Left lobe of liver (tissue), 2 donors: ENCODE results near the gene P2RX4. TPM values are rescaled to one million over a fixed set of nuclear protein-coding genes. Genes with fewer than 3 reads are reported as not detected.
"Not testable (repeated sequence)": the region's sequence is repeated elsewhere in the genome, so short reads cannot be mapped to it uniquely, and the experiment has no call there.

Source experiments
- ATAC-seq: fragments of 200-7000 bp; cut with Tn5 transposase; one replicate; pipeline ENCODE4 v1.9.1; 2020; ENCODE audit warnings: mild to moderate bottlenecking, moderate library complexity
- DNase-seq: peaks from one replicate; pipeline ENCODE4 v3.0.0-alpha.2; 2020; ENCODE audit warnings: low spot score
- total RNA-seq: library from RNA; stranded (reverse); gene quantifications from one replicate; pipeline ENCODE4 v1.2.1, GENCODE V29; 2021
- donor health status: DM: no; HTN: no; CAD: no; lungs with moderate emphysema.
- donor health status: DM: no; HTN: yes; CAD: no.

Gene P2RX4
- total RNA-seq, 1 donor from 2014 or later = 11.6 TPM

DNA sequence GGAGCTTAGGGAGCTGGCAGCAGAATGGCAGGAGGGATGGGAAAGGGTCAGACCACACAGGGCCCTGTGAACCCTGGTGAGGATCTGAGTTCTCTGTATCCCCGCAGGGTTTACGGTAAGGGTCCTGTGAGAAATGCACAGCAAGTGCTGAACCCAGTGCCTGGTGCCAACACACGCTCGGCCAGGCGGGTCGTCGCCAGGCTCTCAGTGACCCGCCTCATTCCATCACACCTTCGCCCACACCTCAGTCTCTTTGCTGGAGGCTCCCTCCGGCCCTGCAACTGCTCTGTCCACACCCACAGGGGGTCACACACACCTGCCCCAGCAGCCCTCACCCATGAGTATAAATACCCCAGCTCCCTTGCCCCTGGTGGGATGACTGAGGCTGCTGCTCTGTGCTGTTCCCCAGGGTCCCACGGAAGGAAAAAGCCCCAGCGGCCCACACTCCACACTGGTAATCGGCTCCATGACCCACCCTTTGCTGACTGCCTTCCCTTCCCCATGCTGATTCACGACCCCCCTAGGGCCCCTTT is 63.5 kb downstream of the P2RX4 start:
- DNase-seq (no peak), ATAC-seq (no peak)

- ATAC-seq = no peak
- DNase-seq = no peak
These were observed 64.3 kb downstream of the P2RX4 start for GRCh38 chr12:121274036-121274763.

DNA sequence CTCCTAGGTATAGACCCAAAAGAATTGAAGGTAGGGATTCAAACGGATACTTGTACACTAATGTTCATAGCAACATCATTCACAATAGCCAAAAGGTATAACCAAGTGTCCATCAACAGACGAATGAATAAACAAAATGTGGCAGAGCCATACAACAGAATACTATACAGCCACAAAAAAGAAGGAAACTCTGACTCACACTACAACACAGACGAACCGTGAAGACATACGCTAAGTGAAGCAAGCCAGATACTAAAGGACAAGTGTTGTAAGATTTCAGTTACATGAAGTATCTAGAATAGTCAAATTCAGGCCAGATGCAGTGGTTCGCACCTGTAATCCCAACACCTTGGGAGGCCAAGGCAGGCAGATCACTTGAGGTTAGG is 67.4 kb downstream of the P2RX4 start:
- ATAC-seq = no peak
- DNase-seq = no peak

DNA sequence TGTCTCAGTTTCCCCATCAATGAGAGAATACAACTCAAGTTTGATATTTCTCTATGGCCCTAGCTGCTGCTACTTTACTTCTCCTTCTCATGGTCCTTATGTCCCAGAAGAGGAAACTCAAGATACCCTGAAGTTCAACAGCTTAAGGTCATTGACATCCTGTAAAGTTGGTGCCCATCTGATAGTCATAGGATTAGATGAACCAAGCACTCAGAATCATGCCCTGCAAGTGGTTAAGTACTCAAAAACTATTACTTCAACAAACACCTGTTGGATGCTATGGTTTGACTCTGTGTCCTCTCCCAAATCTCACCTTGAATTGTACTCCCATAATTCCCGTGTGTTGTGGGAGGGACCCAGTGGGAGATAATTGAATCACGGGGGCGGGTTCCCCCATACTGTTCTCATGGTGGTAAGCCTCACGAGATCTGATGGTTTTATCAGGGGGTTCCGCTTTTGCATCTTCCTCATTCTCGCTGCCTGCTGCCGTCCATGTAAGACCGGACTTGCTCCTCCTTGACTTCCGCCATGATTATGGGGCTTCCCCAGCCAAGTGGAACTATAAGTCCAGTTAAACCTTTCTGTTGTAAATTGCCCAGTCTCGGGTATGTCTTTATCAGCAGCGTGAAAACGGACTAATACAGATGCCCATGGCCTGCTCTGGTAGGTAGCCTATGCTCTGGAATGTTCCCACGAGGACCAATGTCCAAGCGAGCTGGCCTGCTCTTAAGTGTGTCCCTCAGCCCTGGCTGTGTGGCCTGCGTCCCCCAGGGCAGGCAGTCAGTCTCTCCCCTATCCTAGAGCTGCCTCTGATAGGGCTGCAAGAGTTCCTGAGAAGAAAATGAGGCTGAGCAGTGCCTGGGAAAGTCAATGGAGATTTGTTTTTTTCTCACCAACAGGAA is 68.5 kb downstream of the P2RX4 start:
- DNase-seq (no peak), ATAC-seq (peak; percentile 15)

- DNase-seq (no peak), ATAC-seq (peak; percentile 29)
These were observed 69.1 kb downstream of the P2RX4 start for GRCh38 chr12:121279071-121279375.

GRCh38 chr12:121279507-121279915 is 69.6 kb downstream of the P2RX4 start:
- peak; percentile 85 for ATAC-seq
- DNase-seq = peak; percentile 72

DNA sequence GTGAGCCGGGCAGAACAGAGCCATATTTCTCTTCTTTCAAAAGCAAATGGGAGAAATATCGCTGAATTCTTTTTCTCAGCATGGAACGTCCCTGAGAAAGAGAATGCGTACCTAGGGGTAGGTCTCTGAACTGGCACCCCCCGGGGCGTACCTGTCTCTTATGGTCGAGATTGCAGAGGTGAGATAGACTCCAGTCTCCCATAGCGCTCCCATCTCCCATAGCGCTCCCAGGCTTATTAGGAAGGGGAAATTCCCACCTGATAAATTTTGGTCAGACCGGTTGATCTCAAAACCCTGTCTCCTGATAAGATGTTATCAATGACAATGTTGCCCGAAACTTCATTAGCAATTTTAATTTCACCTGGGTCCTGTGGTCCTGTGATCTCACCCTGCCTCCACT is 70.6 kb downstream of the P2RX4 start:
- ATAC-seq, DNase-seq: not testable (repeated sequence)

DNA sequence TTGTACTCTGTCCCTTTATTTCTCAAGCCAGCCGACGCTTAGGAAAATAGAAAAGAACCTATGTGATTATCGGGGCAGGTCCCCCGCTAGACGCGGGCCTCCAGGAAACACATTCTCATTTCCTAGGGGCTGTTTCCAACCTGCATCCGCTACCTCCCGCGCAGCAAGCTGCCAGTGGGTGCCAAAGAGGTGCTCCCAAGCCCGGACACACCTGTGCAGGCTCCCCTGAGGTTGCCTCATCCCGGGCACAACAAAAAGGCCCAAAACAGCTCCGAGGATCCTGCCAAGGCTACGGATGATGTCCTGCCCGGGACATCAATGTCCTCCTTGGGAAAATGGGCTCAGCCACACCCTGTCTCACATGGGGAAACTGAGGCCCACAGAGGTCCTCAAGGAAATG is 71.2 kb downstream of the P2RX4 start:
- DNase-seq, ATAC-seq: not testable (repeated sequence)

DNA sequence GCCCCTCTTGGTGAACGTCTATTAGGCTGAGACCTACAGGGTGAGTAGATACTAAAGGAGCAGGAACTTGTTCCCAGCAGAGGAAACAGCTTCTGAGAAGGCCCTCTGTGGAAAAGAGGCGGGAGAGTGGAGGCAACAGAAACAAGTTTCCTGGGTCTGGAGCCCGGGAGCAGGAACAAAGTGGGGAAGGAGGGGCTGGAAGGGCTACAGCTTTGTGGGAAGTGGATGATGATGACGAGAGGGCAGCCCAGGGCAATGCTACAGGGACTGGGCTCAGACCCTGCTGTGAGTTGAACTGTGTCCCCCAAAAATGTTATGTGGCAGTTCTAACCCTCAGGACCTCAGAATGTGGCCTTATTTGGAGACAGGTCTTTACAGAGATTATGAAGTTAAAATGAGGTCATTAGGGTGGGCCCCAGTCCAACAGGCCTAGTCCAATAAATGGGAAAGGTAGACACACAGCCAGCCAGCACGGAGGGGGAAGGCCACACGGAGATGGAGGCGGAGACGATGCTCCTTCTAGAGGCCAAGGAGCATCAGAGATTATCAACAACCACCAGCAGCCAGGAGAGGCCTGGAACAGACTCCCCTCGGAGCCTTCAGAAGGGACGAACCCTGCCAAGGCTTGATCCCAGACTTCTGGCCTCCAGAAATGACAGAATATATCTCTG is 72.3 kb downstream of the P2RX4 start:
- ATAC-seq = no peak
- no peak for DNase-seq

GRCh38 chr12:121282910-121283309 is 73.0 kb downstream of the P2RX4 start:
- not testable (repeated sequence) for ATAC-seq

GRCh38 chr12:121283388-121283787 is 73.5 kb downstream of the P2RX4 start:
- DNase-seq = no peak
- no peak for ATAC-seq

More at GRCh38 chr12:121282910-121283309, 73.0 kb downstream of the P2RX4 start:
- not testable (repeated sequence) for DNase-seq

Other genes starting within 250 kb of the P2RX4 start
- 23.8 TPM for gene HNF1A, start 231.6 kb upstream of the P2RX4 start, total RNA-seq
- gene C12orf43, start 193.6 kb upstream of the P2RX4 start, total RNA-seq = 8.0 TPM
- 2.5 TPM for gene OASL, start 170.9 kb upstream of the P2RX4 start, total RNA-seq
- 3.5 TPM for gene P2RX7, start 77.3 kb upstream of the P2RX4 start, total RNA-seq
- 28.8 TPM for gene CAMKK2, start 86.6 kb downstream of the P2RX4 start, total RNA-seq
- 43.4 TPM for gene ANAPC5, start 142.3 kb downstream of the P2RX4 start, total RNA-seq
- 9.9 TPM for gene RNF34, start 190.0 kb downstream of the P2RX4 start, total RNA-seq